Spleen (tissue), 7 donors: Measurements from ENCODE around the gene FHAD1.

Source experiments
- CTCF ChIP-seq, 11 experiments: fragments of 200-600 bp in 7 of 11; fragments of 450-650 bp in 4 of 11; sonication (generic) in 4 of 11; IDR thresholded peaks in 8 of 11; conservative IDR thresholded peaks in 3 of 11; 1 replicate in 7 of 11; 2 replicates in 4 of 11; pipeline versions ENCODE4 v1.4.0 to v1.8.0; 2016 to 2021; ENCODE audit warnings: antibody characterized with exemption in 11 of 11, inconsistent platforms in 4 of 11, mild to moderate bottlenecking in 1 of 11
- POLR2A ChIP-seq, 3 donors: fragments of 450-650 bp; IDR thresholded peaks; one replicate each; pipeline ENCODE4 v1.5.1; 2017; ENCODE audit warnings: antibody characterized with exemption in 3 of 3, mild to moderate bottlenecking in 1 of 3
- POLR2AphosphoS5 ChIP-seq, 3 donors: sonication (generic); formaldehyde crosslinking; IDR thresholded peaks; one replicate each; pipeline ENCODE4 v1.5.1; 2017; ENCODE audit warnings: antibody characterized with exemption in 3 of 3
- donor health status: DM: no; HTN: no; CAD: no; lungs with moderate emphysema.
- donor health status: DM: no; HTN: no; CAD: no.
- donor health status: DM: no; HTN: no; CAD: no.

GRCh38 chr1:15219280-15220023 lies 27.6 kb upstream of the FHAD1 start:
- TF ChIP-seq CTCF (IDR thresholded peaks at IDR 0.05 in 8 of 11, conservative IDR thresholded peaks at IDR 0.05 in 3 of 11) (no peak), POLR2A (IDR thresholded peaks at IDR 0.05) (no peak), POLR2AphosphoS5 (IDR thresholded peaks at IDR 0.05) (no peak)
